IPS-20b (cell line): ENCODE results near the gene LRRC14B.

ENCODE experiments used
- H3K27ac ChIP-seq: one replicate; pipeline ENCODE4 v1.5.1; 2013; ENCODE audit warnings: low read length
- H3K27me3 ChIP-seq: 2 replicates; pipeline ENCODE4 v1.6.1; 2013; ENCODE audit warnings: mild to moderate bottlenecking, low read length, inconsistent platforms; ENCODE audit not compliant: insufficient read depth
- H3K36me3 ChIP-seq: 2 replicates; pipeline ENCODE4 v1.6.1; 2013; ENCODE audit warnings: low read depth, mild to moderate bottlenecking, inconsistent platforms, low read length, moderate library complexity; ENCODE audit not compliant: insufficient read depth
- H3K4me1 ChIP-seq: 2 replicates; pipeline ENCODE4 v1.6.1; 2013; ENCODE audit warnings: mild to moderate bottlenecking, control low read depth, inconsistent platforms, low read length, moderate library complexity; ENCODE audit not compliant: insufficient read depth
- H3K4me3 ChIP-seq: 2 replicates; pipeline ENCODE4 v1.5.1; 2013; ENCODE audit warnings: mild to moderate bottlenecking, low read length, inconsistent platforms
- H3K9ac ChIP-seq: 2 replicates; pipeline ENCODE4 v1.6.1; 2013; ENCODE audit warnings: low read depth, mild to moderate bottlenecking, inconsistent platforms, low read length, moderate library complexity
- H3K9me3 ChIP-seq: 2 replicates; pipeline ENCODE4 v1.6.1; 2013; ENCODE audit warnings: mild to moderate bottlenecking, low read depth, low read length, inconsistent platforms; ENCODE audit not compliant: insufficient read depth

The LRRC14B gene

GRCh38 chr5:191036-191948 is at the start of gene LRRC14B:
TSS of gene LRRC14B (plus strand) at chr5:191495. CDS start at chr5:191539, 44 bp downstream.
- no peaks in the 10 kb centered on the region for H3K9me3 ChIP-seq
- H3K27ac ChIP-seq = no peak within 1 kb of the TSS
- no peak within 1 kb of the TSS for H3K4me3 ChIP-seq
- H3K4me1 ChIP-seq = no peaks in the 10 kb centered on the region
- H3K9ac ChIP-seq = no peak within 1 kb of the TSS
- H3K27me3 ChIP-seq = no peaks in the 10 kb centered on the region
- no peaks in the 10 kb centered on the region for H3K36me3 ChIP-seq

- peaks cover 7% of the 10 kb centered on the region; the same call in 1 of the 2 replicates for H3K4me1 ChIP-seq
- peaks cover 50% of the 10 kb centered on the region for H3K36me3 ChIP-seq
- H3K9ac ChIP-seq = no peak overlapping the region
- no peak overlapping the region for H3K27ac ChIP-seq
- H3K9me3 ChIP-seq = 0 out of 2 replicates have a peak, but pooled peaks cover under 1% of the 10 kb centered on the region
- H3K27me3 ChIP-seq = no peaks in the 10 kb centered on the region
- H3K4me3 ChIP-seq = no peak overlapping the region
Measured at GRCh38 chr5:141761-142160, 49.5 kb upstream of the LRRC14B start.

- H3K27ac ChIP-seq = no peak overlapping the region
- H3K9me3 ChIP-seq = peaks cover 6% of the 10 kb centered on the region
- no peak overlapping the region for H3K4me3 ChIP-seq
- peaks cover 56% of the 10 kb centered on the region for H3K36me3 ChIP-seq
- no peak overlapping the region for H3K9ac ChIP-seq
- H3K27me3 ChIP-seq = no peaks in the 10 kb centered on the region
- peaks cover 7% of the 10 kb centered on the region; the same call in 1 of the 2 replicates for H3K4me1 ChIP-seq
Measured at GRCh38 chr5:142246-142810, 49.0 kb upstream of the LRRC14B start.

- H3K27me3 ChIP-seq = no peaks in the 10 kb centered on the region
- H3K27ac ChIP-seq = no peak overlapping the region
- peaks cover 13% of the 10 kb centered on the region for H3K9me3 ChIP-seq
- H3K9ac ChIP-seq = no peak overlapping the region
- peaks cover 63% of the 10 kb centered on the region for H3K36me3 ChIP-seq
- H3K4me1 ChIP-seq = peaks cover 7% of the 10 kb centered on the region; the same call in 1 of the 2 replicates
- H3K4me3 ChIP-seq = no peak overlapping the region
Measured at GRCh38 chr5:143041-143440, 48.3 kb upstream of the LRRC14B start.

- Histone ChIP-seq H3K4me3 (no peak overlapping the region), H3K27ac (no peak overlapping the region), H3K9me3 (peaks cover 17% of the 10 kb centered on the region), H3K4me1 (no peaks in the 10 kb centered on the region), H3K9ac (no peak overlapping the region), H3K27me3 (no peaks in the 10 kb centered on the region), H3K36me3 (peaks cover 69% of the 10 kb centered on the region)
Measured at GRCh38 chr5:144941-145340, 46.4 kb upstream of the LRRC14B start.

- Histone ChIP-seq H3K9me3 (peaks cover 17% of the 10 kb centered on the region), H3K27me3 (no peaks in the 10 kb centered on the region), H3K4me3 (no peak overlapping the region), H3K36me3 (peaks cover 72% of the 10 kb centered on the region), H3K27ac (no peak overlapping the region), H3K9ac (no peak overlapping the region), H3K4me1 (no peaks in the 10 kb centered on the region)
Measured at GRCh38 chr5:145585-146323, 45.5 kb upstream of the LRRC14B start.

GRCh38 chr5:147751-148150 is 43.5 kb upstream of the LRRC14B start:
- Histone ChIP-seq H3K27ac (no peak overlapping the region), H3K27me3 (no peaks in the 10 kb centered on the region), H3K4me1 (no peaks in the 10 kb centered on the region), H3K4me3 (no peak overlapping the region), H3K9me3 (peaks cover 17% of the 10 kb centered on the region), H3K9ac (no peak overlapping the region), H3K36me3 (peaks cover 68% of the 10 kb centered on the region)

GRCh38 chr5:149745-150485 is 41.4 kb upstream of the LRRC14B start:
- Histone ChIP-seq H3K4me1 (no peaks in the 10 kb centered on the region), H3K4me3 (no peak overlapping the region), H3K36me3 (peaks cover 64% of the 10 kb centered on the region), H3K9me3 (peaks cover 17% of the 10 kb centered on the region), H3K9ac (no peak overlapping the region), H3K27ac (no peak overlapping the region), H3K27me3 (no peaks in the 10 kb centered on the region)

GRCh38 chr5:150746-151145 is 40.5 kb upstream of the LRRC14B start:
- no peak overlapping the region for H3K9ac ChIP-seq
- peaks cover 64% of the 10 kb centered on the region for H3K36me3 ChIP-seq
- H3K4me3 ChIP-seq = no peak overlapping the region
- H3K9me3 ChIP-seq = peaks cover 17% of the 10 kb centered on the region
- no peaks in the 10 kb centered on the region for H3K4me1 ChIP-seq
- H3K27me3 ChIP-seq = no peaks in the 10 kb centered on the region
- H3K27ac ChIP-seq = no peak overlapping the region

- no peak overlapping the region for H3K9ac ChIP-seq
- H3K27ac ChIP-seq = no peak overlapping the region
- no peak overlapping the region for H3K4me3 ChIP-seq
- H3K27me3 ChIP-seq = no peaks in the 10 kb centered on the region
- peaks cover 67% of the 10 kb centered on the region for H3K36me3 ChIP-seq
- no peaks in the 10 kb centered on the region for H3K4me1 ChIP-seq
- H3K9me3 ChIP-seq = peaks cover 14% of the 10 kb centered on the region
Measured at GRCh38 chr5:152077-152476, 39.2 kb upstream of the LRRC14B start.

GRCh38 chr5:153256-153655 is 38.0 kb upstream of the LRRC14B start:
- Histone ChIP-seq H3K9me3 (peaks cover 4% of the 10 kb centered on the region; the same call in 1 of the 2 replicates), H3K9ac (no peak overlapping the region), H3K27ac (no peak overlapping the region), H3K27me3 (no peaks in the 10 kb centered on the region), H3K4me1 (no peaks in the 10 kb centered on the region), H3K36me3 (peaks cover 68% of the 10 kb centered on the region), H3K4me3 (no peak overlapping the region)
